HG03097 (cell line): ENCODE results near the gene MRPS12.
A peak's percentile ranks its signal among the peaks of the same experiment; 100 is the strongest.

Experiments
- ATAC-seq: cut with Tn5 transposase; IDR thresholded peaks from one replicate; pipeline ENCODE4 v1.9.1; 2021; ENCODE audit not compliant: unreplicated experiment, low FRiP score

The MRPS12 gene

GRCh38 chr19:38970664-38971532 is 40.2 kb downstream of the MRPS12 start:
- no peak for ATAC-seq

DNA sequence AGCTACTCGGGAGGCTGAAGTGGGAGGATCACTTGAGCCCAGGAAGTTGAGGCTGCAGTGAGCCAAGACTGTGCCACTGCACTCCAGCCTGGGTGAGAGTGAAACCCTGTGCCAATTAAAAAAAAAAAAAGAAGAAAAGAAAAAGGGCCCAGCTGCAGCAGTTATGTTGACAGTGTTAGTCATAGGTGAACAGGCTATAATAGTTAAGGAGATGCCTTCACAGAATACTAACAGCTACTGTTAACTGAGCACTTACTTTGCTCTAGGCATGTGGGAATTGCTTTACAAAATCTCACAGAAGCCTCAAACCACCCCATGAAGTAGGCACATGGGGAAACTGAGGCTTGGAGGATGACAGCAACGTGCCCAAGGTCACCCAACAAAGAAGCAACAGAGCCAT is 40.9 kb downstream of the MRPS12 start:
- ATAC-seq: no peak

DNA sequence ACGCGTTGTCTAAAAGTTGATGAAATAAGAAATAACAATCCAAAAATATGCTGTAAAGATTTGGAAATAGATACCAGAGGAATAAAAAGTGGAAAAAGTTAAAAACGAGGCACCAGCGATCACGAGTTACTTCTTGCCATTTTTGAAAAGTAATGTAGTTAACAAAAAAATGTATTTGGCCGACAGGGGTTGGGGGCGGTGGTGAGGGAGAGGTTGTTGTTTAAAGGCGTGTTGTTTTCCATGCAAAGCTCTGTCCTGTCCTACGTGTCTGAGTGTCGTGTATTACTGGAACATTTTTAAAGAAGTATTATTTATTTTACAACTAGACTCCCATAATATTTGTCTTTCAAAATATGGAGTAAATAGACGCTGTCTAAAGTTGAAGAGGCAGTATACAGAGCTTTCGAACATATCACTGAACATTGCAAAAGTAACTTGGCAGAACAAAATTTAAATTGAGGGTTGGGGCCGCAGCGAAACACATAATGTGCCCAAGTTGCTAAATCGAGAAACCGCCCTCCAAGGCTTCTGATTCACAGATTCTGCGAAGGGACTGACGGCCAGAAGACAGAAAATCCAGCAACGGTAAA is 44.0 kb downstream of the MRPS12 start:
- ATAC-seq: no peak

DNA sequence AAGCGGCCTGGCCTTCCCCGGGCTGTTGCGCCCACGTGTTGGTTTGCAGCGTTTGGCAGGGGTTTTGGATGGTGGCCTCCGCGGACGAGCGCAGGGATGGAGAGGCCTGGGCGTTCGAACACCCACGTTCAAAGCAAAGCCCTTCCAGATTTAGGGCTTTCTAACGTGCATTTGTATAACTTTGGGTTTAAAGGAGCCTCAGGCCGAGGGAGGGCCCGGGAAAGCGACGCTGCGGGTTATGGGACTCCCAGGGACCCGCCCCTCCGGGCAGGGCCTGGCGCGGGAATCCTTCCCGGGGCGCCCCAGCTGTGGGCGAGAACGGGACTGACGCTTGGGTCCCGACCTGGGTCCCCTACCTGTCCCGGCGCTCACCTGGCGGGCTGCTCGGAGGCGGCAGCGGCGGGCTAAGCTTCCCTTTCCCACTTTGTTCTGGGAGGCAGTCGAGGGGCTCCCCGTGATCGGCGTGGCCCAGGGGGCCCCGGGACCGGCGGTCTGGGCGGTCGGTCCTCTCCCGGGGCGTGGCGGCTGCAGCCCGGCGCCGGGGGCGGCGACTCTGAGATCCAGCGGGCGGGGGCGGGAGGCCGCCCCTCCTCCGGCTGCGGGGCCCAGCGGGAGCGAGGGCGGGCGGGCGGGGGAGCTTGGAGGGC is 44.6 kb downstream of the MRPS12 start, which contains the start of gene FBXO17:
TSS of gene FBXO17 (minus strand) at position 529 of the 647 bp plus-strand sequence. CDS start 25,423 bp downstream, outside the sequence.
- ATAC-seq: no peak

DNA sequence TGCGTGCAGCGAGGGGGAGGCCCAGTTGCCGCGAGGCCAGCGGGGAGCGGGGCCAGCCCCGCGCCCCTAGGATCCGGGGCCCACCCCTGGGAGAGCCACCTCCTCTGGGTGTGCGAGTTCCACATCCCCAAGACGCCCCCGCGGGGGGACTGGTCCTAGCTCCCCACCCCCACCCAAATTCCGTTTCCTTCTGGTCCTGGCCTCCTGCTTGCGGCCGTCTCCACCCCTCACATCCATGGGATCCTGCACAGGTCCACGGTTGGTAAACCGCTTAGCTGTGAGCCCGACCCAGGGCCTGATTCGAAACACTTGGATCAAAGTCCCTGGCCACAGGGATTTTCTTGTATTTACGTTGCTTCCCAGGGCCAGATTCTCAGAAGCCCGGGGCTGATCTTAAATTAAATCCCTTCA is 45.1 kb downstream of the MRPS12 start:
- ATAC-seq: no peak

DNA sequence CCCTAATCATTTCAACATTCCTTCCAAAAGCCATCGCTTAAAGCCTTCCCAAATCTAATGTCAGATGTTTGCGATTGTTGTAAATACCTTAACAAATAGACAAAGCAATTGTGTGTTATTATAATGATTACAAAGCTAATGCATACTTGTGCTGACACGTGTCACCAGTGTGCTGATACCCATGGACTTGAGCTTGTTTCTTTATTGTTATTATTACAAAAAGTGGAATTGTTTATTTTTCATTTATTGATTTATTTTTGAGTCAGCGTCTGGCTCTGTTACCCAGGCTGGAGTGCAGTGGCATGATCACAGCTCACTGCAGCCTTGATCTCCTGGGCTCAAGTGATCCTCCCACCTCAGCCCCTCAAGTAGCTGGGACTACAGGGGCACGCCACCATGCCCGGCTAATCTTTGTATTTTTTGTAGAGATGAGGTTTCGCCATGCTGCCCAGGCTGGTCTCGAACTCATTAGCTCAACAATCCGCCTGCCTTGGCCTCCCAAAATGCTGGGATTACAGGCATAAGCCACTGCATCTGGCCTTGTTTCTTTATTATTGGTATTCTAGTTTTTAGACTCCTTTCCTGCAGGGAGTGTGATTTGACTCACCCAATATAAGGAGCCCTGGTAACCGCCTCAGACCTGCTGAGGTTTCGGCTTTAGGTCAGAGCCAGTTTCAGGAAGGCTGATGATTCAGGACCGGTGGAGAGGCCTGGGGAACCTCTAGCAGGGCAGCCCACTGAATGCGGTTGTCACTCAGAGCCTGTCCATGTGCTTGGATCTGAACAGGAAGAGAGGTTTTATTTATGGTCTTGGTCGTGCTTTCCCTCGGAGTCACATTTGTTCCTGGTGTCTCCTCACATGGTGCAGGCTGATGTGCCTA is 46.9 kb downstream of the MRPS12 start:
- ATAC-seq: peak; percentile 74

DNA sequence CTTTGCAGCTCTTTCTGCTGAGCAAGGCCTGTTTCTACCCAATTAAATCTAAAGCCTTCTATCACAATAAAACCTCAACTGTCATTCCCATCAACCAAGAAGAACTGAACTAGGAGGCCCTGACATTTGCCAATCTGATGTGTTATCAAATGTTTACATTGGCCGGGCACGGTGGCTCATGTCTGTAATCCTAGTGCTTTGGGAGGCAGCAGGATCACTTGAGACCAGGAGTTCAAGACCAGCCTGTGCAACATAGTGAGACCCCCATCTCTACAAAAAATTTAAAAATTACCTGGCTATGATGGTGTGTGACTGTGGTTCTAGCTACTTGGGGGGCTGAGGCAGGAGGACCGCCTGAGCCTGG is 47.6 kb downstream of the MRPS12 start:
- ATAC-seq: no peak

DNA sequence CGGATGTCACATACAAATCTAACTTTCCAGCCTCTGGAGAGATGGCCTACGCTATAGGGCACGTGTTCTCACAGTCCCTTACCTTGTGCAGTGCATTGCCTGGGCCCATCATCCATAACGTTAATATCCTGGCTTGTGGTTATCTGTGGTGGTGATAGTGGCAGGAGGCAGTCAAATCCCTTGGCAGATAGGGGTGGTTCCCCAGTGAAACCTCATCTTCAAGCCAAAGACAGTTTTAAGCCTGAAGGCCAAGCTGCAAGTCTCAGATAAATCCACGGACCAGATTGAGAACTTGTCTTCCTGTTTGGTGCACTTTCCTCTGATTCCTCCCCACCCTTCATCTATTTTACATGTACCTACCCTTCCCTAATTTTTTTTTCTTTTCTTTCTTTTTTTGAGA is 49.1 kb downstream of the MRPS12 start:
- no peak for ATAC-seq

- no peak for ATAC-seq
Measured at GRCh38 chr19:38980583-38981374, 50.0 kb downstream of the MRPS12 start.
